IPS DF 4.7 (cell line): Measurements from ENCODE around the gene LRPAP1.
"Not testable (repeated sequence)": the region's sequence is repeated elsewhere in the genome, so short reads cannot be mapped to it uniquely, and the experiment has no call there.

Experiments used
- DNase-seq: peaks from one replicate; pipeline ENCODE4 v3.0.0-alpha.2; 2013; ENCODE audit warnings: low spot score; ENCODE audit errors: extremely low read depth

The LRPAP1 gene

GRCh38 chr4:3462790-3463415, 69.3 kb downstream of the LRPAP1 start, which contains the start of gene DOK7:
TSS of gene DOK7 (plus strand) at chr4:3463306. CDS start at chr4:3463376, 70 bp downstream.
- no peak for DNase-seq

- DNase-seq: no peak
These were observed 69.9 kb downstream of the LRPAP1 start for GRCh38 chr4:3462321-3462789.

GRCh38 chr4:3461515-3462291, 70.5 kb downstream of the LRPAP1 start:
- DNase-seq: no peak

- no peak for DNase-seq
These were observed 71.3 kb downstream of the LRPAP1 start for GRCh38 chr4:3460926-3461325.

GRCh38 chr4:3459156-3459555, 73.1 kb downstream of the LRPAP1 start:
- DNase-seq: not testable (repeated sequence)

- no peak for DNase-seq
These were observed 73.9 kb downstream of the LRPAP1 start for GRCh38 chr4:3458371-3458770.

GRCh38 chr4:3455596-3455995, 76.6 kb downstream of the LRPAP1 start:
- not testable (repeated sequence) for DNase-seq
